Measurements from ENCODE around the gene ENPEP.

DNA sequence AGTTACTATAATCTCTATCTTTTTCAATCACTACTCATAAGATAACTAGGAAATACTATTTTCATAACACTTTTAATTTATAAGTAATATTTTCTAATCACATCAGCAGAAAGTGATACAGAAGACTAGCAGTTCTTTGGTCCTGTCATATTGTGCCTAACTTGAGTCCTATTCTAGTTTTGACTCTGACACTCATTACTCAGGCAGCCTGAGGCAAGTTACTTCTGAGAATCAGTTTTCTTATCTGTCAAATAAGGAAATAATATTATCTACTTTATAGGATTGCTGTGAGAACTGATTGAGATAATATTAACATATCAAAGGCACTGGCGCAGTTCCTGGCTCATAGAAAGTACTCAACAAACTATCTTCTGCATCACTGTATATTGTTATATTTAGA, 129.1 kb downstream of the ENPEP start:
- TF ChIP-seq EZH2 (IDR thresholded peaks at IDR 0.05; ENCODE audit: borderline replicate concordance, insufficient read depth, low read depth, low read length, poor library complexity, severe bottlenecking) = no peak
- no peak for TF ChIP-seq CTCF (IDR thresholded peaks at IDR 0.05)

Measured in B cell (primary cell).